Measurements from ENCODE around the gene FUT8. TPM values are rescaled to one million over a fixed set of nuclear protein-coding genes. Genes with fewer than 3 reads are reported as not detected.

Gene FUT8
- total and polyA plus RNA-seq, 2 donors (not counting 1 experiment from before 2014, with no cell fraction given), result 13.2 to 91.8 TPM

DNA sequence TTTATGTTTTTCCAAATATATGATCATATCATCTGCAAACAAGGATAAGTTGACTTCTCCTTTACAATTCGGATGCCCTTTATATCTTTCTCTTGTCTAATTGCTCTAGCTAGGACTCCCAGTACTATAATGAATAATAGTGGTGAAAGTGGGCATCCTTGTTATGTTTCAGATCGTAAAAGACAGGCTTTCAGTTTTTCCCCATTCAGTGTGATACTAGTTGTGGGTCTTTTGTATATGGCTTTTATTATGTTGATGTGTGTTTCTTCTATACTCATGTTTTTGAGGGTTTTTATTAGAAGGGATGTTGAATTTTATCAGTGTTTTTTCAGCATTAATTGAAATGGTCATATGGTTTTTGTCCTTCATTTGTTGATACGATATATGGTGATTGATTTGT, 97.3 kb downstream of the FUT8 start:
- 67% methylated on average over 1 of the region's 3 CpGs for WGBS (ENCODE audit: insufficient coverage)
- Histone ChIP-seq H2AFZ (ENCODE audit: insufficient read depth, low read depth, low read length, poor library complexity, severe bottlenecking) (no peak overlapping the region), H3K4me3 (ENCODE audit: control extremely low read depth in 1 of 5, extremely low read depth in 1 of 5, insufficient read depth in 1 of 5, low read depth in 2 of 5, low read length in 4 of 5) (no peak overlapping the region), H4K20me1 (ENCODE audit: control insufficient read depth, insufficient read depth, low read length, poor library complexity, severe bottlenecking) (peaks cover 11% of the 10 kb centered on the region), H3K79me2 (ENCODE audit: control insufficient read depth, insufficient read depth, low read length) (peaks cover 92% of the 10 kb centered on the region), H3K27ac (ENCODE audit: low read length in 2 of 2) (no peak overlapping the region), H3K4me2 (replicated peaks; ENCODE audit: low read depth, low read length, poor library complexity, severe bottlenecking) (no peak overlapping the region), H3K36me3 (replicated peaks in 1 of 2; ENCODE audit: control extremely low read depth in 1 of 2, control insufficient read depth in 1 of 2, extremely low read depth in 1 of 2, insufficient read depth in 2 of 2, low read length in 1 of 2) (peaks cover 0 to 1% of the 10 kb centered on the region in 2 experiments), H3K27me3 (replicated peaks in 1 of 4; ENCODE audit: control extremely low read depth in 1 of 4, control insufficient read depth in 3 of 4, insufficient read depth in 4 of 4, low read length in 3 of 4) (no peaks in the 10 kb centered on the region), H3K9me3 (ENCODE audit: control extremely low read depth in 1 of 3, control insufficient read depth in 2 of 3, insufficient read depth in 1 of 3, low read length in 2 of 3) (peaks cover 0 to 7% (median 4%) of the 10 kb centered on the region in 3 donors), H3K4me1 (ENCODE audit: control insufficient read depth in 2 of 2, insufficient read depth in 2 of 2, low read length in 2 of 2) (peaks cover 0 to 2% of the 10 kb centered on the region in 2 donors), H3K9ac (ENCODE audit: low read length) (no peak overlapping the region)
- Mint-ChIP-seq H3K4me3 (no peak overlapping the region), H3K27ac (no peak overlapping the region), H3K9me3 (ENCODE audit: insufficient read depth) (peaks cover 4% of the 10 kb centered on the region), H3K4me1 (peaks cover 45% of the 10 kb centered on the region), H3K27me3 (no peaks in the 10 kb centered on the region)
- TF ChIP-seq, protein P1, sequence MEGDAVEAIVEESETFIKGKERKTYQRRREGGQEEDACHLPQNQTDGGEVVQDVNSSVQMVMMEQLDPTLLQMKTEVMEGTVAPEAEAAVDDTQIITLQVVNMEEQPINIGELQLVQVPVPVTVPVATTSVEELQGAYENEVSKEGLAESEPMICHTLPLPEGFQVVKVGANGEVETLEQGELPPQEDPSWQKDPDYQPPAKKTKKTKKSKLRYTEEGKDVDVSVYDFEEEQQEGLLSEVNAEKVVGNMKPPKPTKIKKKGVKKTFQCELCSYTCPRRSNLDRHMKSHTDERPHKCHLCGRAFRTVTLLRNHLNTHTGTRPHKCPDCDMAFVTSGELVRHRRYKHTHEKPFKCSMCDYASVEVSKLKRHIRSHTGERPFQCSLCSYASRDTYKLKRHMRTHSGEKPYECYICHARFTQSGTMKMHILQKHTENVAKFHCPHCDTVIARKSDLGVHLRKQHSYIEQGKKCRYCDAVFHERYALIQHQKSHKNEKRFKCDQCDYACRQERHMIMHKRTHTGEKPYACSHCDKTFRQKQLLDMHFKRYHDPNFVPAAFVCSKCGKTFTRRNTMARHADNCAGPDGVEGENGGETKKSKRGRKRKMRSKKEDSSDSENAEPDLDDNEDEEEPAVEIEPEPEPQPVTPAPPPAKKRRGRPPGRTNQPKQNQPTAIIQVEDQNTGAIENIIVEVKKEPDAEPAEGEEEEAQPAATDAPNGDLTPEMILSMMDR (IDR thresholded peaks at IDR 0.05), result no peak
- no peak for TF ChIP-seq EZH2 (IDR thresholded peaks at IDR 0.05; ENCODE audit: borderline replicate concordance, insufficient read depth, low read depth, low read length, poor library complexity, severe bottlenecking)
- ChIA-PET CTCF (no interaction called here), POLR2A (no interaction called here)
- no peak for DNase-seq
- intact Hi-C loops (cut with micrococcal nuclease), result no loop called here
- ATAC-seq (ENCODE audit: low read depth), result no peak

DNA sequence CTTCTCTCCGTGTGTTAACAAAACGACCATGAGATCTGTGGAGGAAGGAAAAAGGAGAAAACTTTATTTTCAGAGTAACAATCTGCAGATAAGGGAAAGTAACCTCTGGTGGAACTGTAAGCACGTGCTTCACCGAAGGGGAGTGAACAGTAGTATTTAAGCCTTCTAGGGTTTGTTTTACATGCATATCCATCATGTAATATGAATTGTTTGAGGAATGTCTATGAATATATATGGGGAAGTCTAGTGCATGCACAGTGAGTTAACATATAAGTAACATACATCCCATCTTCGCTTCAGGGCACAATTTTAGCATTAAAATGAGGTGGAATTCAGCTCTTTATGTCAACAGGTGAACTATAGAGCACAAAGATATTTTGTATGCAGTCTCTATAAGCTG, 101.1 kb downstream of the FUT8 start:
- Histone ChIP-seq H3K4me1 (ENCODE audit: control insufficient read depth in 2 of 2, insufficient read depth in 2 of 2, low read length in 2 of 2) (peaks cover 0 to 2% of the 10 kb centered on the region in 2 donors), H4K20me1 (ENCODE audit: control insufficient read depth, insufficient read depth, low read length, poor library complexity, severe bottlenecking) (peaks cover 11% of the 10 kb centered on the region), H3K27ac (ENCODE audit: low read length in 2 of 2) (no peak overlapping the region), H3K36me3 (replicated peaks in 1 of 2; ENCODE audit: control extremely low read depth in 1 of 2, control insufficient read depth in 1 of 2, extremely low read depth in 1 of 2, insufficient read depth in 2 of 2, low read length in 1 of 2) (no peaks in the 10 kb centered on the region), H2AFZ (ENCODE audit: insufficient read depth, low read depth, low read length, poor library complexity, severe bottlenecking) (no peak overlapping the region), H3K4me3 (ENCODE audit: control extremely low read depth in 1 of 5, extremely low read depth in 1 of 5, insufficient read depth in 1 of 5, low read depth in 2 of 5, low read length in 4 of 5) (no peak overlapping the region), H3K9ac (ENCODE audit: low read length) (no peak overlapping the region), H3K9me3 (ENCODE audit: control extremely low read depth in 1 of 3, control insufficient read depth in 2 of 3, insufficient read depth in 1 of 3, low read length in 2 of 3) (peaks cover 0 to 7% (median 4%) of the 10 kb centered on the region in 3 donors), H3K4me2 (replicated peaks; ENCODE audit: low read depth, low read length, poor library complexity, severe bottlenecking) (no peak overlapping the region), H3K79me2 (ENCODE audit: control insufficient read depth, insufficient read depth, low read length) (peaks cover 72% of the 10 kb centered on the region), H3K27me3 (replicated peaks in 1 of 4; ENCODE audit: control extremely low read depth in 1 of 4, control insufficient read depth in 3 of 4, insufficient read depth in 4 of 4, low read length in 3 of 4) (no peaks in the 10 kb centered on the region)
- ChIA-PET POLR2A (no interaction called here), CTCF (no interaction called here)
- Mint-ChIP-seq H3K4me1 (peaks cover 53% of the 10 kb centered on the region), H3K4me3 (no peak overlapping the region), H3K9me3 (ENCODE audit: insufficient read depth) (no peaks in the 10 kb centered on the region), H3K27me3 (no peaks in the 10 kb centered on the region), H3K27ac (no peak overlapping the region)
- intact Hi-C loops (cut with micrococcal nuclease), result no loop called here
- no peak for DNase-seq
- TF ChIP-seq, protein P1 (IDR thresholded peaks at IDR 0.05), result no peak
- no peak for TF ChIP-seq EZH2 (IDR thresholded peaks at IDR 0.05; ENCODE audit: borderline replicate concordance, insufficient read depth, low read depth, low read length, poor library complexity, severe bottlenecking)
- no peak for ATAC-seq (ENCODE audit: low read depth)
- no CpG with 5 or more reads among the region's 5 CpGs for WGBS (ENCODE audit: insufficient coverage)
